DND-41 (cell line): ENCODE measurements around the gene TLCD3B.

Experiments
- ATAC-seq: fragments of 200-7000 bp; cut with Tn5 transposase; 3 replicates; pipeline ENCODE4 v1.9.1; 2021; ENCODE audit warnings: low read depth; ENCODE audit not compliant: insufficient read depth
- DNase-seq: peaks from one replicate; pipeline ENCODE4 v3.0.0-alpha.2; 2020
- H2AFZ ChIP-seq: 2 replicates; pipeline ENCODE4 v1.6.0; 2012; ENCODE audit warnings: low read depth, low read length
- H3K27ac ChIP-seq: 2 replicates; pipeline ENCODE4 v1.5.1; 2012; ENCODE audit warnings: low read length, inconsistent platforms
- H3K27me3 ChIP-seq: fragments of 200-600 bp; sonication (generic); 2 replicates; pipeline ENCODE4 v1.6.0; 2012; ENCODE audit warnings: low read length, mild to moderate bottlenecking, inconsistent platforms; ENCODE audit not compliant: insufficient read depth, poor library complexity
- H3K36me3 ChIP-seq: 2 replicates; pipeline ENCODE4 v1.5.1; 2012; ENCODE audit warnings: low read length, inconsistent platforms; ENCODE audit not compliant: insufficient read depth
- H3K4me1 ChIP-seq: 2 replicates; pipeline ENCODE4 v1.5.1; 2012; ENCODE audit warnings: mild to moderate bottlenecking, low read length; ENCODE audit not compliant: insufficient read depth
- H3K4me2 ChIP-seq: 2 replicates; pipeline ENCODE4 v1.6.0; 2012; ENCODE audit warnings: mild to moderate bottlenecking, moderate library complexity, low read length, inconsistent platforms; ENCODE audit not compliant: insufficient read depth
- H3K4me3 ChIP-seq, 2 experiments: fragments of 200-600 bp in 1 of 2; shearing (Covaris generic) in 1 of 2; 2 replicates each; pipeline ENCODE4 v1.5.1; 2012 to 2016; ENCODE audit warnings: inconsistent platforms in 2 of 2, low read length in 2 of 2, mild to moderate bottlenecking in 2 of 2, low read depth in 1 of 2, moderate library complexity in 1 of 2
- H3K79me2 ChIP-seq: 2 replicates; pipeline ENCODE4 v1.6.0; 2012; ENCODE audit warnings: low read length, inconsistent platforms; ENCODE audit not compliant: insufficient read depth
- H3K9ac ChIP-seq: 2 replicates; pipeline ENCODE4 v1.6.0; 2012; ENCODE audit warnings: low read depth, mild to moderate bottlenecking, inconsistent platforms, low read length, moderate library complexity
- H3K9me3 ChIP-seq: 2 replicates; pipeline ENCODE4 v1.5.1; 2012; ENCODE audit warnings: low read length, moderate library complexity, mild to moderate bottlenecking, inconsistent platforms; ENCODE audit not compliant: insufficient read depth, severe bottlenecking
- H4K20me1 ChIP-seq: 2 replicates; pipeline ENCODE4 v1.6.0; 2012; ENCODE audit warnings: low read length; ENCODE audit not compliant: insufficient read depth
- CTCF ChIP-seq: IDR thresholded peaks from 2 replicates; pipeline ENCODE4 v1.5.1; 2012; ENCODE audit warnings: borderline replicate concordance, low read length, moderate library complexity, mild to moderate bottlenecking; ENCODE audit not compliant: poor library complexity, severe bottlenecking; ENCODE audit errors: extremely low read depth
- EZH2 ChIP-seq: IDR thresholded peaks from 3 replicates; pipeline ENCODE4 v1.6.1; 2012; ENCODE audit warnings: borderline replicate concordance, low read depth, mild to moderate bottlenecking, moderate library complexity, low read length, inconsistent platforms; ENCODE audit not compliant: severe bottlenecking

Gene TLCD3B

GRCh38 chr16:30026449-30026848, 4.6 kb downstream of the TLCD3B start:
- peaks cover 9% of the 10 kb centered on the region; the same call in 1 of the 2 replicates for H4K20me1 ChIP-seq
- TF ChIP-seq EZH2 (no peak), CTCF (no peak)
- H3K4me3 ChIP-seq = no peak overlapping the region
- H3K36me3 ChIP-seq = no peaks in the 10 kb centered on the region
- no peak overlapping the region for H3K4me2 ChIP-seq
- peaks cover 5% of the 10 kb centered on the region; the same call in 1 of the 2 replicates for H3K4me1 ChIP-seq
- H3K79me2 ChIP-seq = no peaks in the 10 kb centered on the region
- H3K9ac ChIP-seq = no peak overlapping the region
- no peak overlapping the region for H3K27ac ChIP-seq
- no peaks in the 10 kb centered on the region for H3K9me3 ChIP-seq
- no peak overlapping the region for H2AFZ ChIP-seq
- ATAC-seq (no peak), DNase-seq (no peak)
- no peaks in the 10 kb centered on the region for H3K27me3 ChIP-seq

DNA sequence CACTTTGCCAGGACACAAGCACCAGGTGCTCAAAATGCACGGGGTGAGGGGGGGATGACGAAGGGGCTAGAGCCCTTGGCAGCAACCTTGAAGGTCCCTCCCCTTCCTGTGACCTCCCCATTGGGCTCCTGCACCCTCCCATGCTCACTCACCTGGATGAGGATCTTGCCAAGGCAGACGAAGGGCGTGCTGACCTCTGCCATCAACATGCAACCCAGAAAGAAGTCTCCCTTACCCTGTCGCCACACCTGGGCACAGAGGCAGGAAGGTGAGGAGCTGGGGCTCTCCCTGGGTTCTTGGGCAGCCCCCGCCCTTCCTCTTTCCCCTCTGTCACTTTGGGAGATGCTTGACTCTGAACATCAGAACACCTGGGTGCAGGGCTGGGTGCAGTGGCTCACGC, 5.5 kb downstream of the TLCD3B start:
- H3K9me3 ChIP-seq = no peaks in the 10 kb centered on the region
- H3K4me3 ChIP-seq = no peak overlapping the region
- peaks cover 9% of the 10 kb centered on the region; the same call in 1 of the 2 replicates for H4K20me1 ChIP-seq
- H3K4me1 ChIP-seq = peaks cover 14% of the 10 kb centered on the region
- H3K27ac ChIP-seq = no peak overlapping the region
- TF ChIP-seq EZH2 (no peak), CTCF (no peak)
- H2AFZ ChIP-seq = no peak overlapping the region
- DNase-seq (no peak), ATAC-seq (no peak)
- no peak overlapping the region for H3K9ac ChIP-seq
- H3K36me3 ChIP-seq = no peaks in the 10 kb centered on the region
- no peaks in the 10 kb centered on the region for H3K79me2 ChIP-seq
- H3K27me3 ChIP-seq = no peaks in the 10 kb centered on the region
- H3K4me2 ChIP-seq = no peak overlapping the region

DNA sequence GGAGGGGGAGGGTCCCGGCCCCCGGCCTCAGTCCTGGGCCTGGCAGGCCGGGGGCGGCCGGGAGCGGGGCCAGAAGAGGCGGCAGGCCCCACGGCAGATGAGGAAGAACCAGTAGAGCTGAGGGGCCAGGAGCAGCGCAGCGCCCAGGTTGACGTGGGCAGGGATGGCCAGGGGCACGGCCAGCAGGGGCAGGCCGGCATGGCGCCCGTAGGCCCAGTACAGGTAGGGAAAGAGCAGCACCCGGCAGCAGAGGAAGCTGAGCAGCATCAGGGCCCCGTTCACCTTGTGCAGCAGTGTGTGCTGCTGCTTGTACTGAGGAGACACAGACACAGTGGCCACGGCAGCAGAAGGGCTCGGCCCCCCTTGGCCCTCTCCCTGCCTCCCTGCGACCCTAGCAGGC, 5.9 kb downstream of the TLCD3B start:
- Histone ChIP-seq H3K4me1 (peaks cover 16% of the 10 kb centered on the region), H3K27me3 (no peaks in the 10 kb centered on the region), H3K27ac (no peak overlapping the region), H4K20me1 (peaks cover 9% of the 10 kb centered on the region; the same call in 1 of the 2 replicates), H3K79me2 (no peaks in the 10 kb centered on the region), H2AFZ (no peak overlapping the region), H3K9ac (no peak overlapping the region), H3K4me3 (no peak overlapping the region), H3K36me3 (no peaks in the 10 kb centered on the region), H3K9me3 (no peaks in the 10 kb centered on the region), H3K4me2 (no peak overlapping the region)
- ATAC-seq = no peak
- TF ChIP-seq CTCF (no peak), EZH2 (no peak)
- no peak for DNase-seq

DNA sequence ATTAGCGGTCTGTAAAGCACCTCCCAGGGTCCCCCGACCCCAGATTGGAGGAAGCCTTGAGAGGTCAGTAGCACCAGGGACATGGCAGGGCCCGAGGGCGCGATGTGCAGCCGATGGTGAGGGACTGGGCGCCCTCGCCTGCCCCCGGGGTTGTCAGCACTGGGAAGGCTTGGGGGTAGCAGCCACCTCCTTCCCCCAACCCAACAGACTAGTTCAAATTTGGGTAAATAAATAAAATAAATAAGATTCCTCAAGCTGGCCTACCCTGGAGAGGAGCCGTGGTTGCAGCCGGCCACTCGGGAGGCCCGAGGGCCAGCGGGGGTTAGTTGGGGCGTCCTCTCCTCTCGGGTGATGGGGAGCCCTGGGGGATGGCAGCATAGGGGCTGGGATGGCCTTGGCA, 6.6 kb downstream of the TLCD3B start:
- no peak for ATAC-seq
- no peak overlapping the region for H3K27ac ChIP-seq
- H3K36me3 ChIP-seq = no peaks in the 10 kb centered on the region
- H2AFZ ChIP-seq = no peak overlapping the region
- TF ChIP-seq CTCF (no peak), EZH2 (no peak)
- H3K4me3 ChIP-seq = no peak overlapping the region
- no peak for DNase-seq
- no peak overlapping the region for H3K9ac ChIP-seq
- peaks cover 16% of the 10 kb centered on the region for H3K4me1 ChIP-seq
- H3K4me2 ChIP-seq = no peak overlapping the region
- peaks cover 9% of the 10 kb centered on the region; the same call in 1 of the 2 replicates for H4K20me1 ChIP-seq
- no peaks in the 10 kb centered on the region for H3K27me3 ChIP-seq
- H3K79me2 ChIP-seq = no peaks in the 10 kb centered on the region
- H3K9me3 ChIP-seq = no peaks in the 10 kb centered on the region
